GM21717 (cell line): ENCODE results near the gene C4orf54.

Source experiments
- ATAC-seq: cut with Tn5 transposase; IDR thresholded peaks from one replicate; pipeline ENCODE4 v1.9.1; 2021; ENCODE audit warnings: mild to moderate bottlenecking, moderate library complexity; ENCODE audit not compliant: unreplicated experiment

Gene C4orf54

DNA sequence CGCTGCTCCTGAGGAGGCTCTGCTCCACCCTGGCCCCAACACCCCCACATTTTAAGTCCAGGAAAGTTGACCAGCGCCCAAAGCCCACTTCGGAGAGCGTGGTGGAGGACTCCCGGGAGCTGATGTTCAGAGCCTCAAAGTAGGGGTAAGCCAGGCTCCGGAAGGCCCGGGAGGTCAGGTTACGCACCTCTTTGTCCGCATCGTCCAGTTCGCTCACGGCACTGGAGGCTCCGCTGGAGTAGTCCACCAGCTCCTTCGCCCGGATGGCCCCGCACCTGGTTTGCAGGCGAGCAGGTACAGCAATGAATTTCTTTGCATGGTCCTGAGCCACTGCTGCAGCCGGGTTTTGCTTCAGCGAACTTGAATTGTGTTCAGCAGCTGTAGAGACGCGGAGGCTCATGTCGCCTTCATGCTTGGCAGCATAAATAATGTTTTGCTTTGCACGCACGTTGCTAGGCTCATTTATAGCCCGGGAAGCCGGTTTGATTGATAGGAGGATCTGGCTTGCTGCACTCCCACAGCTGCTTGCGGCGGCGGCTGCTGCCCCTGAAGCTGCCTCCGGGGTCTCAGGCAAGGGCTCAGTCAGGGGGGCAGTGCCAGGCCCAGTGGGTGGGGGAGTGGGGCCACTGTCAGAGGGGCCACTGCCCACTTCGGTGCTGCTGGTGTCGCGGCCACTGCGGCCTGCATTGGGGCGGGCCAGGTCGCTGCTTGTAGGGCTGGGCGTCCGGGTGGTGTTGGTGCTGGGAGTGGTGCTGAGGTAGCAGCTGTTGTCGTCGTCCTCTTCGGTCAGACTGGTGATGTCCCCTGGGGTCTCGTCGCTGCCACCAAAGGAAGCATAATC lies 4.8 kb downstream of the C4orf54 start:
- no peak for ATAC-seq

DNA sequence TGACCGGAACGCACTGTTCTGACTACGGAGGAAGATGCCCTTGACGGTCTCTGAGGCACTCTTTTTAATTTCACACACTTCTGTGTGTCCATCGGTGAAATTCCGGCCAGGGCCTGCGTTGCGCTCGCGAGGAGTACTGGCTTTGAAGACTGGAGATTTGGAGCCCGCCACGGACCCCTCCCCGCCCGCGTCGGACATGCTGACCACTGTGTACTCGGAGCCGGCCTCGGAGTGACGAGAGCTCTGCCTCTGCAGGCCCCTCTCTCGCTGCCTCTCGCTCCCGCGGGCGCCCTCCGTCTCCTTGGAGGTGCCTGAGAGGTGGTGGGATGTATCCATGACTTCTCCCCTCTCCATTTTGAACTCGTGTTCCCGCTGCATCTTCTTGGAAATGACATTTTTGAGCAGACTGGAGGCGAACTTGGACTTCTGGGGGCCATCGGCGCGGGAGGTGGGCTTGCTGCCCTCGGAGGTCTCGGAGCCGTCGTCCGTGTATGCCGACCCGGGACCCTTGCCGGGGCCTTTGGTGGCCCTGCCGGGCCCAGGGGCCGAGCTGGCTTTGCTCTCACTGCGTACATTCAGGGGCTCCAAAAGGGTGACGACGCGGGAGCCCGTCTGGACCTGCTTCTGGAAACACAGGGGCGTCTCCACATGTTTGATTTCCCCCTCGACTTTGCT lies 5.7 kb downstream of the C4orf54 start:
- no peak for ATAC-seq

DNA sequence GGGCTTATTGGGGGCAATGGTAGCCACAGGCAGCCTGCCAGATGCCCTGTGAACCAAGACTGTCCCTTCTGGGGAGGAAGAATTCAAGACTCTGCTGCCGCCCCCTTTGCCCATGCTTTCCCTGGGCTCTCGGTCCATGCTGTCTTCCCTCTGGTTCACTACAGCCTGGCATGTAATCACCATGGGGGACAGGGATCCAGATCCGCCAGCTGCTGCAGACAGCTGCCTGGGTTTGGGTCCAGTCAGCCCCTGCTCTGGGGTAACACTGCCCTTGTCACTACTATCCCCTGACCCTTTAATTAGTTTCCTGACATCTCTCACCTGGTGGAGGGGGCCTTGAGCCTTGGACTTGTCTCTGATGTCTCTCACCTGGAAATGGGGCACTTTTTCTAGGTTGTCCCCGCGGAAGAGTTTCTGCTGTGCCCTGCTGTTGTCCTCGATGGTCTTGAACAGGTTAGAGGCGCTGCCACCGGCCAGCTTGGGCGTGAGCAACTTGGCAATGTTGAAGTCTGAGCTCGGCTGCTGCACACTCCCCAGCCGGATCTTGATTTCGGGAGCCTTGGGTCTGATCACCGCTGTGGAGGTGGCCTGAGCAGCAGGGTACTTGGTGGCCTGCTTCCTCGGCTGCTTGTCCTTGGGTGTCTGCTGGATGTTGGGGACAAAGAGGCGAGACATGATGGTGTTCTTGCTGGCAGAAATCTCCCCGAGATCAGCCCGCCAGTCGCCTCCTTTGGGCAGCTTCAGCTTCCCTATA lies 6.4 kb downstream of the C4orf54 start:
- ATAC-seq, result no peak

DNA sequence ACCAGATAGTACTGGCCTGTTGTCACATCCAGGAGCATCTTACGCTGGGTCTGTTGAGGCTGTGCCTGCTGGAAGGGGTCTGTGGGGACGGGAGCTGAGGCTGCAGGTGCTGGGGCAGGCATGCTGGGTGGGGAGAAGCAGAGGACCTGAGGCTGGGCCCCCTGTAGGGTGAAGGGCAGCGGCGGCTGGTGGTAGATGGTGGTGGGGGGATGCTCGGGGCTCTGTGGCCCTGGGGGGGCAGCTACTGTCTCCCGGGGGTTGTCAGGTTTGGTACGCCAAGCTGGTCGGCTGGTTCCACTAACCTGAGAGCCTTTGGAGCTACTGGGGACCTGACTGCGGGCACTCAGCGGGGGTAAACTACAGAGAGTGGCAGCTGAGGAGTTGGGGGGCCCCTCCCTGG lies 7.8 kb downstream of the C4orf54 start:
- no peak for ATAC-seq

DNA sequence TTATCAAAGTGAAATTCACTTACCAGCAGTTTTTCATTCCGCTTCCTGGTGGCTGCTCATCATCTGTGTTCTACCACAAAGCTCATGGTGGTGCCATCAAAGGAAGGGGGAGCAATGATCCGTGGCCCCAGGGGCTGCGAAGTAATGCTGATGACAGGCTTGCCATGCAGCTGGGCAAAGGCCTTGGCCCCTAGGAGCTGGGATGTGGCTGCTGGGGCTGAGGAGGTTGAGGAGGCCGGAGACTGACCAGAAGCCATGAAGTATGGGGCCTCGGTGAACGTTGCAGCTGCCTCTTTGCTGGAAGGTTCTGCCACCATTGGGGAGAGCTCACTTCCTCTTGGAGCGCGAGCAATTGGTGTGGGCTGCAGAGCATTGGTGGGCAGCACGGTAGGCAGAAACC lies 8.4 kb downstream of the C4orf54 start:
- no peak for ATAC-seq

DNA sequence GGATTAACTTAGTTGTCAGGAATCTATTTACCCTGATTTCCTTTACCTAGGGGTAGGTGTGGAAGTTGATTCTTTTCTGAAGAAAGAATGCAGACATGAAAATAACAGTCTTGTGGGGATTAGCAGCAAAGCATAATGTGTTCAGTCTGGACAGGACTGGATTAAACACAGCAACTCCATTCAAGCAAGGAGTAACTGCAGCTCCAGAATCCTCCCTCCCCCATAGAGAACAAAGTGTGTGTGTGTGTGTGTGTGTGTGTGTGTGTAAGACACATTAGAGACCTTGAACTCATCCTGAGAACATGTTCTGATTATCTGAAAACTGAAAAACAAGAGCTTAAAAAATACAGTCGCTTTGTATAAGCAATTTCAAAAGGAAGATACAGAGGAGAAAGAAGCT lies 9.3 kb downstream of the C4orf54 start:
- no peak for ATAC-seq

DNA sequence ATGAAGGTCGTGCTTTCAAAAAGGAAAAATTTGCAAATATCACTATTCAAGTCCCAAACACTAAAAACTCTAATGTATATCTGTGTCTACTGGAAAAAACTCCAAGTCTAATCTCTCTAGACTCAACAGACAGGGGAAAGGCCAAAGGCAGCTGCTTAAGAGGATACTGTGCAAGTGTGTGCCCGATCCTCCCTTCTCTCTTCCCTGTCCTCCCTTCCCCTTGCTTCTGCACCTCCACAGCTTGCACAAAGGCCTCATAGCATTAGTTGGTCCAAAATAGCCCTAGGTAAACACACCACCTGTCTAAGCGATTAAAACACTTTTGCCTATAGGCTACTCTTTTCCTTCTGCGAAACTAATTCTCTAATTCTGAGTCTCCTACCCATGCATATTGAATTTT lies 10.6 kb downstream of the C4orf54 start:
- no peak for ATAC-seq

DNA sequence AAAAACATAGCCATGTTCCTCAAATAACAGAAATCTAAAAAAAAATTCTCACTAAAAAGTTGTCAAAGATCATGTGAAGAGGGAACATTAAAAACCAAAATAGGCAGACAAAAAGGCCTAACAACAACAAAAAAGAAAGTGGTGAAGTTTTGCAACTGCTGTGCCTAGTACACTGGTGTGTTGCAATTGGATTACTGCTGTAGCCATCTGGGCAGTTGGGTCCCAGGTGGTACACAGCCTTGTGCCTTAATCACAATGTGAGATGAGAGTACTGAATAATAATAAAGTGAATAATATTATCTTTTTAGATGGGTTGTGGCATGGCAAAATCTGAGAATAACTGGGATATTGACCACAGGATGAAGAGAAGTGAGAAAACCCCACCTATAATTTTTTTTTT lies 12.0 kb downstream of the C4orf54 start:
- no peak for ATAC-seq

DNA sequence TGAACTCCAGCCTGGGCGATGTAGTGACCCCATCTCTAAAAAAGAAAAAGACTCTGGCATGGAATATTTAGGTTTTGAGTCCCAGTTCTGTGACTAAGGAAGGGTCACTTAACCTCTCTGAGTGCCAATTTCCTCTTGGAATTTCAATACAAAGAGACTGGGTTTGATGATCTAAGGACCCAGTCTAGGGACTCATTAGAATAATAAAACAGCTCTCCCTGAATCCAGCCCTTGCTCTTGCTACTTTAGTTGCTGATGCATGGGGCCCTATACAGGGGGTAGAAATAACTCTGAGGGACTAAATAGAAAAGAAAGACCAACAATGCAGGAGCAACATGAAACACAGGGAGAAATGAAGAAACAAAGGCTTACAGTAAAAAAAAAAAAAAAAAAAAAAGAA lies 12.6 kb downstream of the C4orf54 start:
- ATAC-seq, result no peak

DNA sequence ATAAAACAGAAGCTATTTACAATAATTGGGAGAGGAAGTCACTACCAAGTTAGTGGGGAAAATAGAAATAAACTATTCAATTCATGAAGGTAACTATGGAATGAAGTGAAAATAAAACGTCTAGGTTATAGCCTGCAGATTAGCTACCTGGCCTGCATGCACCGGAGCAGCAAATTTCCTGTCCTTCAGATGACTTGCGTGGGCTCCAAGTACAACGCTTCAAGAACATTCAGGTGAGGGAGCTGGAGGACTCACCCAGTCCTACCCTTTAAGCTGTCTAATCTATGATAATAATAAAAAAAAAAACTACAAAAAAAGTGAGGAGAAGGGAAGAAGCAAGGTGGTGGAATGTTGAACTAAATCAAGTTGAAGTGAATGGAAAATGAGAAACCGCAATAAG lies 13.2 kb downstream of the C4orf54 start:
- no peak for ATAC-seq

DNA sequence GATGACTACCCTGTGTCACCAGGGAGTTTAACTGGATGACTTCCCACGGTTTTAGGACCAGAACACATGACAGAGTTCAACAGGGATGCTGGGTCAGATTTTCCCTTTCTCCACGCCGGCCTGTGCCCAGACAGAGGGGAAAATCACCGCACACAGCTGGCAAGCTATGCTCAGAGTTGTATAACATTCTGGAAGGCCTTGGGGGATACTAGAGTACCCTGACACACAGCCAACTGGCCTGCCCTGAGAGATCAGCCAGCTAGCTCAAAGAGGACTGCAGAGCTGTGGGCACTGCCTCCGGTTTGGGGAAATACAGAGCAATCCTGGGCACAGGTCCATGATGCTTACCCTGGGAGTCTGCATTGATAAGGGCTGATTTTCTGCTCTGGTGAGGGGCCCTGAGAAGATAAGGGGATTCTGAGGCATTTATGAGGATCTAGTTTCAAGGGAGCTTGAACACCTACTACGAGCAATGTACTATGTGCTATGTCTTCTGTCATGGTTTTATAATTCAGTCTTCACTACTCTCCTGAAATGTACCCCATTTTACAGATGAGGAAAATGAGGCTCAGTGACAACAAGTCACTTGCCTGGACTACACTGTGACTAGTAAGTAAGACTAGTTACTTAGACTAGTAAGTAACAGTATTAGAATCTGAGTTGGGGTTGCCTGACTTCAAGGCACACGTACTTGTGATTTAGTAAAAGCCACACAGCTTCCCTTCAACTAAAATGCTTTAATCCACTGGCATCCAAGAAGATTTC lies 14.7 kb downstream of the C4orf54 start:
- ATAC-seq, result no peak

DNA sequence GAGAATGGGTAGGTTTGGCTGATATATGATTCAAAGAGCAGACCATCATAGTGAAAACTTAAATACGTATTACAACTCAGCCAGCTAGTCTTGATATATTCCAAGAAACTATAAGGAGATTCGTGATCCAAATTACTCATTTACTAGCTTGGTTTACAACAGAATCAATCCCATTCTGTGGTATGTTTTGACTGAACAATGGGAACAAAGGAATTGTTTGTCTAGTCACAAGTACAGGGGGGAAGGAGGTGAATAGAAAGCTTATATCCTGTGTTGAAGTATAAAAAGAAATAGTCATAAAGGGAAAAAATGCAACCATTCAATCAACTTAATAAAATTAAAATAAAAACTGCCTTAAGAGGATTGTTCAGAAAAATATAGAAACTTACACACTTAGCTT lies 17.0 kb downstream of the C4orf54 start:
- ATAC-seq, result no peak

DNA sequence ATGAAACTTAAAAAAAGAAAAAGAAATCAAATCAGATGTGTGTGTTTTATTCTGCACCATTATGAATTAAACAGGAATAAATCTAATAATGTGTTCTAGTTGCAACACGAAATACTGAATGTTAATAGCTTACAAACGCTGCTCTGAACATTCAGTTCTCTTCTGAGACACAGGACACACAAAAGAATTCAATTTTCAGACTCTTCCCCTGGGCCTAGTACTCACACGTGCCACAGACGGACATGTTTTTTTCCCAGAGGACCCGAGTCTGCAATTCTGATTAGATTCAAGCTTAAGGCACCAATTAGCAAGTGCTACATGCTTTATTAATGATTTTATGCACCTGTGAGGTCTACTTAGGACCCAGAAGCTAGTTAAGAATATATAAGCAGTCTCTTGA lies 20.5 kb downstream of the C4orf54 start:
- no peak for ATAC-seq

DNA sequence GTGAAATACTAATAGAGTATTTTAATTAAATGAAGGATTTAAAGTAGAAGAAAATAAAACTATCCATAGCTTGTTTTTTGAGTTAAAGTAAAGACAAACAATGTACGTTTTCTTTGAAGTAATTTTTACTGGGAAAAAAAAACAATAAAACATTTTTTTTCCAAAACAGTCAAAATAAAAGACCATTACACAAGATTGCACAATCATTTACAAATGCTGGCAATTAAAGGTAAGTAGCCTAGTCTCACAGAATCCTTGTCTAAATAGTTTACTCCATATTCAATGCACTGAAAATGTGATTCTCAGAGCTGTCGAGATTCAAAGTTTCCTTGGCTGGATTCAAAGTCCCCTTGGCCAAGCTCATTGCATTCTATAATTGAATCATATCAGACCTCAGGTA lies 21.2 kb downstream of the C4orf54 start:
- ATAC-seq, result no peak

DNA sequence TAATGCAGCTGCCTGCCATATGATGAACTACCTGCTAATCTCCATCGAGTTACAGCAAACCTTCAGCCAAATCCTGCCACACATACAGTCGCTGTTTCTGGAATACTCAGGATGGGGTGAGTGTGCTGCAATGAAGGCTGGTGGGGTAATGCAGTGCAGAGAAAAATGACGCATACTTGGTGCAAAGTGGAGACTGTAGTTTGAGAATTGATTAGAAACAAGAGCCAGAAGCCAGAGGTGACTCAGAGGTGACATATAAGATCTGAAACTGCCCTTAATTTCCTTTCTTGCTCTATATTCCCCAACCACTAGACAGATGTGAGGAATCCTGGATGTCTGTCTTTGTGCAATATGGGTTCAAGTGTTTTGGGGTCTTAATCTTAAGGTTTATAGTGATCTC lies 22.0 kb downstream of the C4orf54 start:
- no peak for ATAC-seq

DNA sequence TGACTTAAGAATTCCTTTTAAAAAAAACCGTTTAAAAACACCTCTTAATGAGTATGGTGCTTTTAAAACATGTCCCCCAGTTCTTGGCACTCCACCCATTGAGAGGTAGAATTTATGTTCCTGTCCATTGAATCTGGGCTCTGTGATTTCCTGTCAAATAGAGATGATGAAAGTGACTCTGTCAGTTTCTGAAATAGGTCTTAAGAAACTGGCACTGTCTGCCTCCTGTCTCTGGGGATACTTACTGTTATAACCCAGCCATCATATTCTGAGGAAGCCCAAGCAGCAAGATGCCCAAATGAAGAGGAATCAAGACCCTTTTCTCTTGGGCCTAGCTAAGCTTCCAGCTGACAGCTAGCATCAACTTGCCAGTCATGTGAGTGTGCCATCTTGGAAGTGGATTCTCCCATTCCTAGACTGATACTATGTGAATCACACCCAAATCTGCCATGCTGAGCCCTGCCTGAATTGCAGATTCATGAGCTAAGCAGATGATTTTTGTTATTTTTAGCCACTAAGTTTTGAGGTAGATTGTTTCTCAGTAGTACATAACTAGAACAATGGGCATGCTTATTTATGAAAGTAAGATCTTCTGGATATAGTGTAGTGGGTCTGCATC lies 22.8 kb downstream of the C4orf54 start:
- no peak for ATAC-seq

DNA sequence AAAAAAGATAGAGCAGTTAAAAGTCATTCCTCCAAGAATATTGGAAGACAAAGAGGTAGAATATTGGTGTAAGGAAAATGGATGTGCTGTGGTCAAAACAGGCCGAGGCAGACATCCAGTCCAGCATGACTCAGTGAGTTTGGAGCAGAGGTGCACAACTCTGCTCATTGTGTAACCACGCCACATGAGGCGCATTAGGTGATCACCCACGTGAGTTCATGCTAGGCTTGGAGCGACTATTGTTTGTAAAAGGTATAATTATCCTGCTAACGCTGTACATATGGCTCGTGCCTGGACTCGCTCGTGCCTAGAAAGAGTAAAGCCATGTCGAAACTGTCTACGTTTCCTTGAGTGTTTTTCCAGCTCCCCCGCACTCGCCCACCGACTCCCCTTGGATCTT lies 23.9 kb downstream of the C4orf54 start:
- no peak for ATAC-seq

DNA sequence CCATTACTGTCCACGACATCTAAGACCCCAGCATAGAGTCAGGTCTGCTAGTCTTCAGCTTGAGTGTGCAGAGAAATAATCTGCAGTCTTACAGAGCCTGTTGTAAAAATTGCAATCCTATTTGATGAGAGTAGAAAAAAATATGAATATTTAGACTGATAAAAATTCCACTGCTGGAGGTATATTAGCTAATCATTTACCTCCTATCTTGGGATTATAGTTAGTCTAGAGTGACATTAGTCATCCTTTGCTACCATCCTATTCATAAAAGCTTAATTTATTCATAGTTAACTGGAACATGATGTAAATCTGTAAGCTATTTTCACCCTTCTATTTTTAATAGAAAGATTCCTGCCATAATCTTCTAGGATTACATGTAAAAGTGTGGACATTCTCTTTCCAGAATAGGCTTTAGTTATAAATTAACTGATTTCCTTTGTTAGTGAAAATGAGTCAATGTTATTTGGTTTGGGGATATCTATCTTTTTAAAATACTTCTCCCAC lies 26.7 kb downstream of the C4orf54 start:
- ATAC-seq, result no peak

DNA sequence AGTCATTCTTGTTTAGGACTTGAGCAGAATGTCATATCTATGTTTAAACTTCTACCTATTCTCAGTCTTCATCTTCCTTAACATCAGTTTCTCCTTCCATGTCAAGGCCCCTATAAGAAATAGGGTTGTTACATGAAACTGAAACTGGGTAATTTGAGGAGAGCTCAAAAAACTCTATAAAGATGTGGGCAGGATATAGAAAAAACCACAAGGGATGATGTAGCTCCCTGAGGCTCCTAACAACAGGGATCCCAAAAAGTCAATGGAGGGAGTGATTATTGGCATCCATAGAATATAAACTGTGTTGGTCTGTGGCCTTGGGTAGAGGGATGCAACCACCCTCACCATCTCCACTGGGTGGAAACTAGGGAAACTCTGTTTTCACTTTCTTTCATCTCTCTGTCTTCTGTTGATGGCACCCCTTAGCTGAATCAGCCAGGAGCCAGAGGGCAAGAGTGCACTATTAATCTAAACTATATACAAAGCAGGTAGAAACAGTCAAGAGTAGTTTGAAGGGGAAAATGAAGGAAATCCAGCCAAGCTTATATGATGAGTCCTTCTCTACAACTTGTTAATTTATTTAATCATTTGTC lies 27.6 kb downstream of the C4orf54 start:
- ATAC-seq, result no peak

DNA sequence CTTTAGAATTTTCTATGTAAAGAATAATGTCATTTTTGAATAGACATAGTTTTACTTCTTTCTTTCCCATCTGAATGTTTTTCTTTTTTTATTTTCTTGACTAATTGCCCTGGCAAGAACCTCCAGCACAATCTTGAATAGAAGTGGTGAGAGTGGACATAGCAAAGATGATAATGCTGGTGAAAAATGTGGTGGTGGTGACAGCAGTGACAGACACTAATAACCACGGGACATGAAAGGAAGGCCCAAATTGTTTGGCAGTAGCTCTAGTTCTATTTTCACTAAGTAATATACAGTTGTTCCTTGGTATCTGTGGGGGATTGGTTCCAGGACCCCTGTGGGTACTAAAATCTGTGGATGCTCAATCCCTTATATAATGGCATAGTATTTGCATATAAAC lies 29.6 kb downstream of the C4orf54 start:
- no peak for ATAC-seq
